ENCODE results near the gene SETD2. TPM values are rescaled to one million over a fixed set of nuclear protein-coding genes. Genes with fewer than 3 reads are reported as not detected.
A peak's percentile ranks its signal among the peaks of the same experiment; 100 is the strongest.

Gene SETD2
- total RNA-seq, 4 donors from 2014 or later, result 42.9 to 59.6 (median 47.7) TPM

DNA sequence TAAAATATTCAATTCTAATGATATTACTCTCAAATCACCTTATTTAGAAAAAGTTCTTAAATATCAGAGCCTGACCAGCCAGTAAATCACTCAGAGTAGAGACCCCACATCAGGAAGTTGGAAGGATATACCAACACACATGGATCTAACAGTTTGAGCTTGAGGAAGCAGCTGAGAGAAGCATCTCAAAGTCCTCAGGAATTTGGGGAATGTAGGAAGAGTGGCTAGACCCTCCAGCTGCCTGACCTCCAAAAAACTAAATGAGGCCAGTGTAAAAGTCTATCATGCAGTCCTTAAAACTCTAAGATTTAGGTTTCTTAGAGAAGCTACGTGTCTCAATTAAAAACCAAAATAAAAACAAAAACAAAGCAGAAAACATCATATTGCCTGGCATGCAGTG, 55.4 kb downstream of the SETD2 start:
- DNase-seq (ENCODE audit: low spot score in 2 of 2), result no peak
- TF ChIP-seq CTCF (IDR thresholded peaks at IDR 0.05), result no peak
- TF ChIP-seq POLR2A (IDR thresholded peaks at IDR 0.05), result no peak
- WGBS, 2 donors, result 93 to 95% methylated on average over 1 of the region's 1 CpG
- no peak overlapping the region for H3K4me3 ChIP-seq (ENCODE audit: low read depth, poor library complexity, severe bottlenecking)
- intact Hi-C loops (cut with DNase I; ENCODE audit: low total_unique reads), result no loop called here

DNA sequence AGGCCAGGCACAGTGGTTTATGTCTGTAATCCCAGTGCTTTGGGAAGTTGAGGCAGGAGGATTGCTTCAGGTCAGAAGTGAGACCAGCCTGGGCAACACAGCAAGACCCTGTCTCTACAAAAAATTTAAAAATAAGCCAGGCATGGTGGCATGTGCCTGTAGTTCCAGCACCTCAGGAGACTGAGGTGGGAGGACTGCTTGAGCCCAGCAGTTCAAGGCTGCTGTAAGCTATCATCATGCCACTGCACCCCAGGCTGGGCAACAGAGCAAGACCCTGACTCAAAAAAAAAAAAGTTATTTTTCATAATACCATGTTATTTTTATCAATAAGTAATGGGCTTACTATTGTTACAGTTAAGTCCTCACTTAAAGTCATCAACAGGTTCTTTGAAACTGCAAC, 59.7 kb downstream of the SETD2 start:
- intact Hi-C loops (cut with DNase I; ENCODE audit: low total_unique reads), result no loop called here
- no peak for TF ChIP-seq POLR2A (IDR thresholded peaks at IDR 0.05)
- no peak for TF ChIP-seq CTCF (IDR thresholded peaks at IDR 0.05)
- H3K4me3 ChIP-seq (ENCODE audit: low read depth, poor library complexity, severe bottlenecking), result no peak overlapping the region
- no peak for DNase-seq (ENCODE audit: low spot score in 2 of 2)

DNA sequence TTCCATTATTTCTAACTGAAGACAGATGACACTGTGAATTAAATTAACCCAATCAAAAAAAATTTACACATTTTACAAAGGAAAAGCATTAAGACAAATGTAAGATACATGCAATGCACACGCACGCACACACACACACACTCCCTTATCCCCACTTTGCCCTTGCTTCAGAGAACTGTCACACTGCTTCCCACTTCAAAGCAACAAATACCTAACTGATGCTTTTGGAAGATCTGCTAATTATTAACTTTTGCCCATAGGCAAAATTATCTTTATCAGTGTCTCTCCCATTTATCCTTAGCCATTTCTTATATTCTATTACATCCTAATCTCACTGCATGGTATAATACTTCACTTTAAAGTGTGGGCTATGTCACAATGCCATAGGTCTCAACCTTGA, 60.3 kb downstream of the SETD2 start:
- TF ChIP-seq POLR2A (IDR thresholded peaks at IDR 0.05), result no peak
- no peak for TF ChIP-seq CTCF (IDR thresholded peaks at IDR 0.05)
- intact Hi-C loops (cut with DNase I; ENCODE audit: low total_unique reads), result no loop called here
- DNase-seq (ENCODE audit: low spot score in 2 of 2), result no peak
- WGBS, 2 donors, result 50 to 81% methylated on average over 2 of the region's 2 CpGs
- H3K4me3 ChIP-seq (ENCODE audit: low read depth, poor library complexity, severe bottlenecking), result no peak overlapping the region

GRCh38 chr3:47102081-47102600, 61.8 kb downstream of the SETD2 start:
- peak in 1 of 2 donors; percentile 37 for DNase-seq (ENCODE audit: low spot score in 2 of 2)
- intact Hi-C loops (cut with DNase I; ENCODE audit: low total_unique reads), result no loop called here
- TF ChIP-seq CTCF (IDR thresholded peaks at IDR 0.05), result no peak
- no peak for TF ChIP-seq POLR2A (IDR thresholded peaks at IDR 0.05)
- H3K4me3 ChIP-seq (ENCODE audit: low read depth, poor library complexity, severe bottlenecking), result no peak overlapping the region
- 96 to 97% methylated on average over 6 of the region's 6 CpGs for WGBS, 2 donors

DNA sequence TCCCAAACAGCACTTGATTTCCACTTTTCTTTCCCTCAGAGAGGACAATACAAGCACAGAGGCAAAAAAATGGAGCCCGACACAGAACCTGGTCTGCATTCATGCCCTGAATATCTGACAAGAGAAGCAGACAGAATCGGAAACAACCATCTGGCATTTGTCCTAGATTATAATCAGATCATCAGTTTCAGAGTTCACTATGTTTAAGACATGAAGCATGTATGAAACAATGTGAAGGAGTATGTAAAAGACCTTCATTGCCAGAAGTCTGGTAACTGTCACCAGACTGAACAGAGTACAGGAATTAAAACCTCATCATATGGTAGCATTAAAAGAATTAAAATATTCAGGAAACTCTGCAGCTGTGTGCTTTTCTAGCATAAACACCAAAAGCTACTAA, 65.0 kb downstream of the SETD2 start:
- no peak for TF ChIP-seq CTCF (IDR thresholded peaks at IDR 0.05)
- no peak for TF ChIP-seq POLR2A (IDR thresholded peaks at IDR 0.05)
- no peak for DNase-seq (ENCODE audit: low spot score in 2 of 2)

GRCh38 chr3:47097864-47098263, 66.0 kb downstream of the SETD2 start:
- no peak for TF ChIP-seq CTCF (IDR thresholded peaks at IDR 0.05)
- TF ChIP-seq POLR2A (IDR thresholded peaks at IDR 0.05), result no peak
- 87 to 90% methylated on average over 5 of the region's 5 CpGs for WGBS, 2 donors
- DNase-seq (ENCODE audit: low spot score in 2 of 2), result no peak
- H3K4me3 ChIP-seq (ENCODE audit: low read depth, poor library complexity, severe bottlenecking), result no peak overlapping the region
- intact Hi-C loops (cut with DNase I; ENCODE audit: low total_unique reads), result no loop called here

More for the DNA sequence above, 65.0 kb downstream of the SETD2 start:
- no peak overlapping the region for H3K4me3 ChIP-seq (ENCODE audit: low read depth, poor library complexity, severe bottlenecking)
- intact Hi-C loops (cut with DNase I; ENCODE audit: low total_unique reads), result no loop called here
- WGBS, 2 donors, result 66 to 69% methylated on average over 2 of the region's 2 CpGs

Measured in lower leg skin (tissue), 4 donors.